Cardiac fibroblast (primary cell): Measurements from ENCODE around the gene ZNF641.
A peak's percentile ranks its signal among the peaks of the same experiment; 100 is the strongest.

Experiments used
- DNase-seq, 2 donors: peaks; one replicate each; pipeline versions ENCODE4 v3.0.0 to v3.0.0-alpha.2; 2010; ENCODE audit warnings: low read depth in 2 of 2
- H3K4me3 ChIP-seq, 2 donors: replicated peaks in 1 of 2; 1 replicate in 1 of 2; 2 replicates in 1 of 2; pipeline ENCODE4 v1.5.1; 2011; ENCODE audit warnings: low read depth in 2 of 2, low read length in 2 of 2, mild to moderate bottlenecking in 2 of 2, moderate library complexity in 1 of 2
- CTCF ChIP-seq: IDR thresholded peaks from one replicate; pipeline ENCODE4 v1.5.1; 2011; ENCODE audit warnings: low read depth, mild to moderate bottlenecking, low read length, inconsistent platforms

Gene ZNF641

DNA sequence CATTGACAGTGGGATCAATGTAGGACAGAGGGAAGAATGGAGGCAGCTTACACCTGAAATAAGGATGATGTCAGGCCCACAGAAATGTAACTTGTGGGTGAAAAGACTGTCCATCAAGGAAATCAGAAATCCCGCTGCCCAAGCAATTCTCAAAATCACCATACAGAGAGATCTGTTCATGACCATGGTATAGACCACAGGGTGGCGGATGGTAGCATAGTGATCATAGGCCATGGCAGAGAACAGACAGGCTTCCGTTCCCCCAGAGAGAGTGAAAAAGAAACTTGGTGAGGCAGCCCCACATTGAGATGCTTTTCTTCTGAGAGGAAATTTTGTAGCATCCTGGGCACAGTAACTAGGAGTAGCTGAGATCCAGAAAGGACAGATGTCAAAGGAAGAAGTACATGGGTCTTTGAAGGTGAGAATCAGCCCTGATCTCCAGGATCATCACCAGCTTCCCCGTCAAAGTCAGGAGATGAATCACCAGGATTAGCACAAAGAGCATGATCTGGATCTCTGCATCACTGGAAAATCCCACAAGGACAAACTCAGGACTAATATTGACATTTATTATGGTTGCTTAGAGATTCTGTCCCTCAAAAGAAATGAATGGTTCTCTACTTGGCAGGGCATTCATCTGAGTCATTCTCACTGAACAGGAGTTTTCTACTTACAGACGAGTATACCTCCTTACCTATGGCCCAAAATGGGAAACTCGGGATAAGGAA, 5.5 kb upstream of the ZNF641 start:
- DNase-seq, result peak in 1 of 2 donors; percentile 11
- no peak for TF ChIP-seq CTCF
- no peak overlapping the region for H3K4me3 ChIP-seq

GRCh38 chr12:48352157-48352760, 1.5 kb upstream of the ZNF641 start:
- H3K4me3 ChIP-seq, result no peak overlapping the region
- TF ChIP-seq CTCF, result no peak
- no peak for DNase-seq

- peak; percentile 71 to 81 for DNase-seq
- peak overlapping the region; percentile 71 to 83 for H3K4me3 ChIP-seq
- no peak for TF ChIP-seq CTCF
Observed at GRCh38 chr12:48351022-48351708, 446 bp upstream of the ZNF641 start.

DNA sequence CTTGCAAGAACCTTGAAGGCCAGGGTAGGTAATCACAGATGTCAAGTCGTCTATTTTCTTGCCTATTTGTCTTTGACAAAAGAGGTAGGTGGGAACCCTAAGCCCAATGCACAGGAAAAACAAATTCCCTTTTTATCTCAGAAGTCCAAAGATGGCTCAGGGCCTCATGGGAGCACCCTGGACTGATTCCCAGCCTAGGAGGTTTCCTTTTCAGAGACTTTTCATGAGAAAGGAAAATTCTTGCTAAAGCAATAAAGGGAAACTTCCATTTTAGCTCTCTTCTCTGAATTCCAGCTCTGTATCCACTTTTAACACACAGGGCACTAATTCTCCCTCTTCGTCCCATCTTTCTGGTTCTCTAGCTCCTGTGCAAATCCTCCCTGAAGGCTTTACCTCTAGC, 1.2 kb downstream of the ZNF641 start:
- TF ChIP-seq CTCF, result no peak
- H3K4me3 ChIP-seq, result peak overlapping the region in 1 of 2 donors; percentile 71
- DNase-seq, result peak; percentile 41 to 63

DNA sequence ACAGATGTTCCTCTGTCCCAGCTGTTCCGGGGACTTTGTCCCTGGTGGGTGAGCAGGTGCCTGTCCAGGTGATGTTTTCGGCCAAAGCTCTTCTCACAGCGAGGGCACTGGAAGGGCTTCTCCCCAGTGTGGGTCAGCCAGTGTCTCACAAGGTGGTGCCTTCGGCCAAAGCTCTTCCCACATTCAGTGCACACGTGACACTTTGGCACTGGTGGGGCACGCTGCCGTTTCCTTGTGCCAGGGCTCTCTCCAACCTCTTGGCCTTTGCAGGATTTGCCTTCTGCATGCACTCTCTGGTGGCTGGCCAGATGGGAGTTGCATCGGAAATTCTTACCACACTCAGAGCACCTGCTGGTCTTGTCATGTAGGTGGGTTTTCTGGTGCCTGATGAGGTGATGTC, 7.7 kb downstream of the ZNF641 start:
- no peak for TF ChIP-seq CTCF

GRCh38 chr12:48340943-48341342, 9.8 kb downstream of the ZNF641 start:
- peak in 1 of 2 donors; percentile 5 for DNase-seq
- H3K4me3 ChIP-seq, result no peak overlapping the region
- no peak for TF ChIP-seq CTCF

More for the DNA sequence above, 7.7 kb downstream of the ZNF641 start:
- no peak for DNase-seq
- H3K4me3 ChIP-seq, result no peak overlapping the region
